ENCODE data around the gene RNF157. TPM values are rescaled to one million over a fixed set of nuclear protein-coding genes. Genes with fewer than 3 reads are reported as not detected.

RNF157 gene
- total and polyA plus RNA-seq, 10 of the 15 experiments (the other 5 are each of a cell fraction or from before 2014, with no cell fraction given): 1.4 to 15.9 (median 9.6) TPM

GRCh38 chr17:76151896-76152454 is 88.3 kb downstream of the RNF157 start:
- no peak for ATAC-seq
- H3K4me1 ChIP-seq (ENCODE audit: control insufficient read depth, insufficient read depth, low read length): no peaks in the 10 kb centered on the region
- ChIA-PET POLR2A (interaction anchor here (0.6 kb wide), 1 partner anchor 22 kb away, joined by 3 read pairs; no protein-coding TSS in a partner anchor), RAD21 (ENCODE audit: unreplicated experiment) (interaction anchor here (1.1 to 1.7 kb wide), 3 partner anchors 30 to 128 kb away, joined by 3 to 6 read pairs (median 6); no protein-coding TSS in a partner anchor), SMC1A (ENCODE audit: uncharacterized antibody, unreplicated experiment) (interaction anchor here (1.2 to 1.9 kb wide), 3 partner anchors 9 to 30 kb away, joined by 3 to 6 read pairs (median 4); no protein-coding TSS in a partner anchor), CTCF (interaction anchor here (0.6 to 2.6 kb wide), 6 partner anchors 8 to 121 kb away, joined by 3 to 10 read pairs (median 3); no protein-coding TSS in a partner anchor)
- no peaks in the 10 kb centered on the region for H3K36me3 ChIP-seq (ENCODE audit: control insufficient read depth in 2 of 2, insufficient read depth in 2 of 2, low read length in 1 of 2)
- DNase-seq (ENCODE audit: low read depth, low spot score): no peak
- no peaks in the 10 kb centered on the region for H4K20me1 ChIP-seq (ENCODE audit: control insufficient read depth, insufficient read depth)
- intact Hi-C loops (cut with micrococcal nuclease; ENCODE audit: unreplicated experiment) (no loop called here), in situ Hi-C loops (cut with MboI) (no loop called here)
- H3K27me3 ChIP-seq (replicated peaks in 1 of 2; ENCODE audit: control insufficient read depth in 2 of 2, insufficient read depth in 2 of 2, low read length in 1 of 2): no peaks in the 10 kb centered on the region
- WGBS (ENCODE audit: insufficient coverage, insufficient replicate concordance, low lambda C conversion rate, missing lambda C conversion rate): 78% methylated on average over 8 of the region's 8 CpGs
- H2AFZ ChIP-seq (ENCODE audit: control insufficient read depth, low read depth, low read length): no peak overlapping the region
- no peaks in the 10 kb centered on the region for H3K79me2 ChIP-seq (ENCODE audit: control insufficient read depth, insufficient read depth, low read length)
- no peak overlapping the region for H3K27ac ChIP-seq (ENCODE audit: control insufficient read depth, insufficient read depth)
- no TSS peak for BruUV-seq (replicated peaks)
- no peak for FAIRE-seq
- no peak overlapping the region for H3K4me3 ChIP-seq
- no peak overlapping the region for H3K4me2 ChIP-seq (ENCODE audit: control insufficient read depth, insufficient read depth)
- H3K9ac ChIP-seq (ENCODE audit: control insufficient read depth, insufficient read depth, low read length): no peak overlapping the region
- TF ChIP-seq HCFC1 (IDR thresholded peaks at IDR 0.05; ENCODE audit: low read length): no peak
- TF ChIP-seq YBX1 (IDR thresholded peaks at IDR 0.05): no peak
- TF ChIP-seq GATAD2B (conservative IDR thresholded peaks at IDR 0.05; ENCODE audit: low read depth): no peak
- no peak for TF ChIP-seq CHD1 (IDR thresholded peaks at IDR 0.05; ENCODE audit: low read depth, low read length)
- no peak for TF ChIP-seq KAT2A (conservative IDR thresholded peaks at IDR 0.05; ENCODE audit: control insufficient read depth, low read depth, low read length)
- no peak for TF ChIP-seq BHLHE40 (IDR thresholded peaks at IDR 0.05; ENCODE audit: borderline replicate concordance in 1 of 2, low read depth in 2 of 2, low read length in 1 of 2)
- H3K9me3 ChIP-seq (replicated peaks; ENCODE audit: control insufficient read depth, insufficient read depth, low read length): no peaks in the 10 kb centered on the region

Data from GM12878 (cell line).